NCI-H2227 (cell line): Measurements from ENCODE around the gene TIMP3.

Experiments used
- DNase-seq: peaks from one replicate; lab custom pipeline; 2025; ENCODE audit not compliant: unreplicated experiment; lab: John Stamatoyannopoulos, UW

The TIMP3 gene

DNA sequence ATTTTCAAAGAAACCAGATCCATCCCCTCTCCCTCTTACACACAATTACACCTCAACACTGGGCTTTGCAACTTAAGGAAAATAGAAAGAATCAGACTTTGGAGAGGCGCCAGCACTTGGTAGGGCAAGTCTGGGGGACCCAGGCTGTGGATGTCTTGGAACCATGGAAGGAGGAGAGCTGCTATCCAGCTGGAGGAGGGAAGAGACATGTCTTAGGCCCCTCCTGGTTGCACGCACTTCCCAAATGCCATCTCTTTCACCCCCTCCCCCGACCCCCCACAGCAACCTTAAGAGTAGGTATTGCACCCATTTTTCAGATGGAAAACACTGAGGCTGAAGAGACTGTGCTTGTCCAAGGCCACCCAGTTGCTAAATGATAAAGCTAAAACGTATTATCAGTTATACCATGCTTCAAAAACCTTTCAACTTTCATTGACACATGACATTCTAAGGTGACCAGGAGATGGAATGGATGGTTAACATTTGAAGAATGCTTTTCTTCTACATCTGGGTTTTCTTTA, 3.9 kb downstream of the TIMP3 start:
- DNase-seq = no peak

DNA sequence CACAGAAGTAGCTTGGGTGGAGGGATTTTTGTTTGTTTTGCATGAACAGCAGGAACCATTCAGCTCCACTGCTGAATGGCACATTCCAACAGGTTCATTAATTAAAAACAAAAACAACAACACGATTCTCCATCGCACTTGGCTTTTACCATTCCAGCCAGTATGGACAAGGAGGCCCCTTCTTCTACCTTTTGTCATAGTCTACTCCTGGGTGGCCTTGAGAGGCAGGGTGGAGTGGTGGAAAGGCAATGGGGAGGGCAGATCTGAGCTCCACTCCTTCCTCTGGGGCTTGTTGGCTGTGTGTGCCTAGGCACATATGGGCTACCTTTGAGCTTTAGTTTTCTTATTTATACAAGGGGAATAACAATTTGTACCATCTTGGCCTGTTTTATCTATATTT, 4.8 kb downstream of the TIMP3 start:
- no peak for DNase-seq

DNA sequence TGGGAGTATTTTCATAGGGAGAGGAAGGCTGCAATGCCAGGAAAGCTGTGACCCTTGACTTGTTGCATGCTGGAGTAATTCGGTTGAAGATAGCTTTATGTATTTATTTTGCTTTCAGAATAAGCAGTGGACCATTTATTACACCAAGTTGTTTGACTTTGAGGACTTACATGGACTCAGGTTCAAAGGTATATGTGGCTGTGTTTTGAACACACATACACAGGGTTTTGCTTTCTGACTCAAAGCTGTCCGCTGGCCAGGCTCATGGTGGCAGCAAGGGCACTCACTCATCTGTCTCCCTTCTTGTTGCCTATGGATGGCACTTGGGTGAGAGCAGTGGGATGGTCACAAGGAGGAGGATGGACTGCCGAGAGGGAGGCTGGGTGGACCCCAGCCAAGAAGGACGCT, 6.5 kb downstream of the TIMP3 start:
- DNase-seq = no peak

DNA sequence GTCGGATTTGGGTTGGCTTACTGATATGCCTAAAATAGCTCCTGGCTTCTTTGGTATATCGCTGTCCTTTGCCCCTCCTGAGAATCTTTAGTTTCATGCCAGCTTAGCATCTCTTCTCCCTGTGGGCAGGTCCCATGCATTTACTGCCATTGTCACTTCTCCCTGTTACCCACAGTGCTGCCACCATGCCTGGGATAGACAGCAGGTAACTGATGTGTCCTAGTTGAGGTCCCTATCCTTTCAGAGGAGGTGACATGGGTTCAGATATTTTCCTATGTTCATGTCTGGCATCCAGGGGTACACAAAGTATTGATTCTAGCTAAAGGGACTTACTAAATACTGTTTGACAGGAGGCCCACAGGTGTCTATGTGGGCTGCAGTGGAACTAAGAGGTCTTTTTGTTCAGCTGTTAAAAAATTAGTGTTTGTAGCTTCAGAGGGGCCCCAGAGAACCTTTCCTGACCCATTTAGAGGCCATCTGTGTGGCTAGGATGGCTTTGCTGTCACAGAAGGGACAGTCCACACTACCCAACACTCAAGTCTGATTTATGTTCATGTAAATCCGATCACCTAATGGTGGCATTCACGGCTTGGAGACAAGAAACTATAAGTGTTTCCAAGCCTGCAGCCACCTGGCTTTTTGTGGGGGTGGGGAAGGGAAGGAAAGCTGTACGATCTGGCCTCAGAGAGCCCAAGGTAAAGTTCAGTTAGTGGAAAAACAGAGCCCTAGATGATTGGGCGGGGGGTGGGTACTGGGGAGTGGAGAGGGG, 8.5 kb downstream of the TIMP3 start:
- no peak for DNase-seq

DNA sequence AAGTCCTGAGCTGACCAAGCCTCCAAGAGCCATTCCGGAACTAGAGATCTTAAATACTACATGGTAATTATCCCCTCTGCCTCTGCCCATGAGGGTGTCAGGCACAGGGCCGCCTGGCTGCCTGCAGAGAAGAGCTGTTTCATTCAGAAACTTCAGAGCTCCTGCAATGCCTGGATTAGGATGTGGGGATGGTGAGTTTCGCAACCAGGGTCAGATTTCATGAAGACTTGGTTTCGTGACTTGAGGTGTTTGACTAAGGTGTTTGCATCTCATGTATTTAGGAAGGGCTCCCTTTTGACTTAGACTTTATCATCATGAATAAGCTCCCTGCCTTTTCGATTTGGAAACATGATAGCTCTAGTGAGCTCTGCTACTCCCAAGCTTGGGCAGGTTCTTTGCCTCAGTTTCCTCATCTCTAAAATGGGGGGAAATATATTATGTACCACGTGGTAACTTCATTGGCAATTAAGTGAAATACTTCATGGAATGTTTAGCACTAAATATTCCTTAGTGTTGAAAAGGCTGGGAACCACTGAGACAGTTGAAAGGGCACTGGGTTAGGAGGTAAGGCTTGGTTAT, 9.1 kb downstream of the TIMP3 start:
- peak; percentile 7 for DNase-seq

DNA sequence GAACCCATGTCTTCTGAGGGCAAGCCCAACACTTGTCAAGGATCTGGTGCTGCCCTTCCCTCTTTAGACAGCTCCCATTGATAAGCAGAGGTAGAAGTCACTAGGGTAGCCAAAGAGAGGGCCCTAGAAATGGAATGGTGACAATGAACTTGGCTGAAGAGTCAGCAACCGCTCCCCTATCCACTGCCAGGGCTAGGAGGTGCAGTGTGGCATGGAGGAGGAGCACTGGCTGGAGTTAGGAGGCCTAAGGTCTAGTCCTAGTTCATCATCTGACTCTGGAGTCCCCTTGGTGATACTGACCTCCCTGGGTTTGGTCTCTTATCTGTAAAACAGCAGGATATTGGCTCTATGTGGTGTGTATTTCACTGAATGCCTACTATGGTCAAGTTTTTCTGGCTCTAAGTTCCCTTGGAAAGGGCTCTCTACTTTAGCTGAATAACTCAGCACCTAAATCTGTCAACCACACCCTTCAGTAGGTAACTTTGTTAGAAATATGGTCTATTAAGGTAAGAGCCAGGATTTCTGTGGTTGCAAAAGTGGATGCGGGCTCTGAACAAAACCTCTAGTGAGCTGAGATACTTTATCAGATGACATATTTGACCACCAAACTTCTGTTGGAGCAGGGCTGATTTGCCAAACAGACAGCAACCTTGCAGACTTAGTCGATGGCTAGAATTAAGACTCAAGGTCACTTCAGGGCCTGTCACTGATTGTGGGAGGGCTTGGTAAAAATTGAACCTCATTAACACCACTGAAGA, 10.5 kb downstream of the TIMP3 start:
- DNase-seq = no peak

DNA sequence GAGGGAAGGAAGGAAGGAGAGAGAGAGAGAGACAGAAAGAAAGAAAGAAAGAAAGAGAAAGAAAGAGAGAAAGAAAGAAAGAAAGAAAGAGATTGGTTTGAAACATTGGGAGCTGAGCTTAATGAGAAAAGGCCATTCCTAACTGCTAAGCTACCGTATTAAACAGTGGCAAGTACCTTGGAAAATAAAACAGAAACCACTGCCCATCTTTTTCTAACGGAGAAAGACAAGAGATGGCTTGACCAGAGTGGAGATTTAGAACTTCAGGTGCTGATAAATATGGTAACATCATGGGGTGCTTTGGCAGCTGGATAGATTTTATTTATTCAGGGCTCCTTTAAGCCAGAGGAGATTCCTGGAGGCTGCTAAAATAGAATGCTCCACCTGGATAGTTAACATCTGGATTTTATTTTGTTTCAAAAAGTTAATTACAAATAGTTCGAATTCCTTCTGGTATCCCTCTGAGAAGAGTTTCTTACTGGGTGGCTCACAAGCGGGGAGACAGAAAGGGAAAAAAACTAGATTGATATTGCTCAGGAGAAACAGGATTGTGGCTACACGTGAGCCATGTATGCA, 12.9 kb downstream of the TIMP3 start:
- no peak for DNase-seq

DNA sequence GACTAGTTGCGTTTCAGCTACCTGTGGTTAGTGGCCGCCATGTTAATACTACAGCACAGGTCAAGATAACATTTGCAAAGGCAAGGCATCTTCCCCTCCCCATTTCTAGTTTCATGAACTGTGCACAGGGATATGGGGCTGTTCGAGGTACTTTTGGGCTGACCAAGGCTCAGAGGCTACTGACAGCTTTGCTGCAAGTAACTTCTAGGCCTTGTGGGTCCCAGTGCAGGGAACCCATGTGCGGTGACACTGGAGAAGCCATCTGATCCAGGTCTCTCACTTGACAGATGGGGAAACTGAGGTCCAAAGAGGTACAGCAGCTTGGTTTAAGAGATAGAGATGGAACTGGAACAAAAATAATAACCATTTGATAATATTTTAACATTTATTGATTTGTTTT, 13.6 kb downstream of the TIMP3 start:
- no peak for DNase-seq

DNA sequence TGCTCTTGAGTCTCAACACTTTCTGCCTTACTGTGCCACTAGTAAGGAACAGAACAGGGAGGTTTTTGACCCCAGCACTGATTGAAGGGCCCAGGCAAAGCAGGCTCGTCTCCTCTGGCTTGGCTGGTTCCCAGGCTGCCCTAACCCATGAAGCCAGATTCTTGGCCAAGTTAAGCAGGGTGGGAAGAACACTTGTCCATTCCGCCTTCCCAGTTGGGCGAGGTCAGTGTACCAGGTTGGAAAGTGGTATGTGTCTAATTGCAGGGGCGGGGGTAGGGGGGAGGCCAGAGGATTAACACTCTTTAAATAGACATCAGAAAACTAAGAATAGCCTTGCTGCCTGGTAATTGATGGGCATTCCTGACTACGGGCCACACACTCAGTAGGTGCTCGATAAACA, 14.4 kb downstream of the TIMP3 start:
- DNase-seq = no peak

DNA sequence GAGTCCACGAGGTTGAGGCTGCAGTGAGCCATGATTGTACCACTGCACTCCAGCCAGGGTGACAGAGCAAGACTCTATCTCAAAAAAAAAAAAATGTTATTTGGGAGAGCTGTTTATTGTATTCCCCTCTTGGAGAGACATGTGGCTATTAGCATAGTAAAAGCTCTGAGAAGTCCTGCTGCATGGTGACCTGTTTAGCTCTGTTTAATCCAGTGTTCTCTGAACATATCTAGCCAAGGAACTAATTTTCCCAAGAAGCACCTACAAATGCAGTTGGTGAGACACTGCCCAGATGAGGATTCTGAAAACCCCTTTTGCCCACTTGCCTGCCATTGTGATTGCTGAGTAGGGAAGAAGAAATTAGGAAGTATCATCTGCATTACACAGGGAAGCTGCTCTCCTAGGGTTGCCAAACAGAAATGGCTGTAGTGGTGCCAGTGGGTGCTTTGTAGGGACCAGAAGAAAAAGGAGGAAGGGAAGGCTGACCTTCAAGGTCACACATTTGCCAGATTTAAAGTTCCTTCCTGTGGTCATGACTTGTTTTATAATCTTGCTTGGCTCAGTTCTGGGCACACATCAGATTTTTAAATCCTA, 15.7 kb downstream of the TIMP3 start:
- no peak for DNase-seq

DNA sequence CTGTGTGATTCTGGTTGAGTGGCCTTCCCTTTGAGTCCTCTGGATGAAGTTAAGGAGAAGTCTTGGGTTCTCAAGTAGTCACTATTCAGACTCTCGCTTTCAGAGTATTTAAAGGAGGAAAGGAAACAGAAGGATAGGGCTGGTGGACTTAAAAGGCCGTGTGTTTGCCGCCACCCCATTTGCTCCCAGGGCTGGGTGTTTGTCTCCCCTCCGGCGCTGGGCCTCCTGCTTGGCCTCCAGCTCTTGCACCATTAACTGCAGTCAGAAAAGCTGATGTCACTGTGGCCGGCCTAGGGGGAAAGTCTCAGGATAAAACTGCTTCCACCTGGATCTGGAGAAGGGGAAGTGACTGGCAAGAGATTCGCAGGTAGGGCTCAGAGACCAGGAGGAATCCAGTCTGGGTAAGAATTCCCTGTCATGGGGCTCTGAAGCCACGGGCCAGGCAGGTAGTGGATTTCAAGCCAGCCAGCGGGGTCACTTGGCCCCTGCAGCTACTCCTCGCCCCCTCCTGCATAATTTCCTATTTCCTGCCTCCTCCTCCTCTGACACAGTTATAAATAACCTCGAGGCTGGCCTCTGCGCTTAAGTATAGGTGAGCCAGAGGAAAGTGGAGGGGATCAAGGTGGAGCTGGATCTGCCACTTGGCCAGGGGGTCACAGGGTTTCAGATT, 17.1 kb downstream of the TIMP3 start:
- DNase-seq = no peak

DNA sequence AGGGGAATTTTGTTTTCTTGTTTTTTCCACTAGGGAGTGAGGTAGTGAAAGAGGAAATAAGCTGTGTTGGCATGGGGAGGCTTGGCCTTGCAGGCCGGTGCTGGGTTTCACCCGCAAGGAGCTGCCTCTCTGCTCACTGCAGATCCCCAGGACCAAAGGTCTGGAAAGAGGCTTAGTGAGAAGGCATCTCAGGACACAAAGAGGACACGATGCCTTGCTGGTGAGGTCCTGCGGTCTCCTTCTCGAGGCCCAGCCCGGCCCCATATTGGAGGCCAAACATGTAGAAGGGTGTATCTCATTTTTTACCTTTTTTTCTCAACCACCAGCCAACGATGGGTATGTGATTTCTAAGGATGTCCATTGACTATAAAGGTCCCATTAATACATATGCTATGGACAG, 17.6 kb downstream of the TIMP3 start:
- no peak for DNase-seq

DNA sequence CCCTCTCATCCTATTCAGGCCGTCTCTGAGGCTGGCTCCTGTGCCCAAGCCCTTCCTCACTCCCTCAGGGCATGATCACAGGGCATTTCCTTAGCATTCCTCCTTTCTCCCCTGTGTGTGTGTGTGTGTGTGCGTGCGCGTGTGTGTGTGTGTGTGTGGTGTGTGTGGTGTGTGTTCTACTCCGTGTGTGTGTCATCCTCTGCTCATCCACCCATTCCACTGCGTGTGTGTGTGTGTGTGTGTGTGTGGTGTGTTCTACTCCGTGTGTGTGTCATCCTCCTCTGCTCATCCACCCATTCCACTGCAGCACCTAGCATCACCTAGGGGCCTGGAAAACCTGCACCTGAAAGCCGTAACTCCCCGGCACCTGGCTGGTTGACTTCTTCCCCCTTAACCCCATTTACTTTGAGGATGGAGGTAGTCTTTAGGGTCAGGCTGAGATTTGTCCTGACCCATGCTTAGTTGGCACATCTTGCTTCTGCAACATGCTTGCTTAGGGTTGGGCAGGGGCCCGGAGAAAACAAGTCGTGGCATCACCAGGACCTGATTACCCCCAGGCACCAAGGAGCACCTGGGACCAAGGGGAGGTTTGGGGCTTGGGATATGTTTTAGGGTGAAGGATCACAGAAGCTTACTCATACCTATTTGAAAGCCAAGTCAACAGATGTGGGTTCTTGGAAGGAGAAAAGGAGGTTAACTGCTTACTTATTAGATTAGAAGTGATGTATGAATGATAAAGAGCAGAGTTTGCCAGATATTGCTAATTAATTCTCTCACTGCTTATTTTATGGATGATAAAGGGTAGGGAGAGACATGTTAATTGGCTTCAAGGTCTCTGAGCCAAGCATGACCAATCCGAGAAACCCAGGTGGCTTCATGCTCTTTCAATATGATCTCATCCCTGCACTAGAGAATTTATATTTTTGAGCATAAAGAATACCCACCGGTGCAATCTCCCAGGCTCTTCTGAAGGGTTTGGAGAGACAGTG, 18.9 kb downstream of the TIMP3 start:
- DNase-seq = no peak

DNA sequence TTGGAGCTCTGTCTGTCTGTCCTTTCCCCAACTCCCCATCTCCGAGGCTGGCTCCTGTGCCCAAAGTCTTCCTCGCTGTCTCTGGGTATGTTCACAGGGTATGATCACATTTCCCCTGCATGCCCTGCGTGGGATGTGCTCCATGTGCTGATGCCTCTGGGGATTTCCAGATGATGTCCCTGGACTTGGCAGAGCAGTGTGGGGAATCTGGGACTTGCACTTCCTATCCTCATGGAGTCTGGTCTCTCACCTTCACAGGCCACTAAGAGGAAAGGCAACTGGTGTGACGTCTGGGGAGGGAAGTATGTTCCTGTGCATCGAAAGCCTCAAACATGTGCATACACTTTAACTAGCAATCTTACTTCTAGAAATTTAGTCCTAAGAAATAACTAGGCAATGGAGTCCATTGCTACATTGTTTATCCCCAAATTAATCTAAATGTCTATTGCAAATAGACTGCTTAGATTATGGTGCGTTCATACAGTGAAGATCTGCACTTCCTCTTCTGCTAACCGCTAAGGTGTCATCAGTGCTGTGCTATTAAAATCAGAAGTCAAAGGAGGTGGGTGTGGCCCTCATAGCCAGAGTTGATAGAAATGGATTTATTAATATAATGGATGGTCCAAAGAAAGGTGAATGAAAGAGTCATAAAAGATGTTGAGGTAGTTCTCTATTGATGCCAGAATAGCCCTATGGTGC, 20.8 kb downstream of the TIMP3 start:
- no peak for DNase-seq

DNA sequence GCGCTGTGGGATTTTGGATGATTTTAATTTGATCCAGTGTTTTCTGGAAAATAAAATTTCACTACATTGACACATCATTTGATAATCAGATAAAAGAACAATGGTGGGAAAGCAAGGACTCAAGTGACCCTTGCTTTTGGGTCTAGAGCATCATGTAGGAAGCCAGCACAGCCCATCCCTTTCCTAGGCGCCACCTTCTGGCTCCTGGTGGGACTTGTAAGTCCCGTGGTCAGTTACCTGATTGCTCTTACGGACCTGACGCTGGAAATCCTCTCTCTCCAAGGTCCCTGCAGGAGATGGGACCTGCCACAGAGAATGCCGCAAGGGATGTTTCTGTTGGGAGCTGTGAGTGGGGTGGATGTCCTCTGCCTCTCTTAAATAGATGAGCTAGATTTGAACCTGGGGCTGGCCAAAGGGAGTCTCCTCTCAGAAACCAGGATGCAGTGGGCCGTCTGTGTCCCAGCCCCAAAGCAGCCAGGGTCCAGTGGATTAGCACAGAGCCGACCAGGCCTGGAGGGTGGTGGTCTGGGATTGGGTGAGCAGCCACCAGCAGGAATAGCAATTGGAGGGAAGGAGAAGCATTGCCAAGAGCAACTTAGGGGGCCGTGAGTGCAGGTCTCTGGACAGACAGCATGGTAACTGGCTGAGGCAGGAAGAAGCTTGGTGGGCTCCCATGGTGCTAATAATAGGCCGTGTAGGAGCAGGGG, 21.7 kb downstream of the TIMP3 start:
- DNase-seq = peak; percentile 30

DNA sequence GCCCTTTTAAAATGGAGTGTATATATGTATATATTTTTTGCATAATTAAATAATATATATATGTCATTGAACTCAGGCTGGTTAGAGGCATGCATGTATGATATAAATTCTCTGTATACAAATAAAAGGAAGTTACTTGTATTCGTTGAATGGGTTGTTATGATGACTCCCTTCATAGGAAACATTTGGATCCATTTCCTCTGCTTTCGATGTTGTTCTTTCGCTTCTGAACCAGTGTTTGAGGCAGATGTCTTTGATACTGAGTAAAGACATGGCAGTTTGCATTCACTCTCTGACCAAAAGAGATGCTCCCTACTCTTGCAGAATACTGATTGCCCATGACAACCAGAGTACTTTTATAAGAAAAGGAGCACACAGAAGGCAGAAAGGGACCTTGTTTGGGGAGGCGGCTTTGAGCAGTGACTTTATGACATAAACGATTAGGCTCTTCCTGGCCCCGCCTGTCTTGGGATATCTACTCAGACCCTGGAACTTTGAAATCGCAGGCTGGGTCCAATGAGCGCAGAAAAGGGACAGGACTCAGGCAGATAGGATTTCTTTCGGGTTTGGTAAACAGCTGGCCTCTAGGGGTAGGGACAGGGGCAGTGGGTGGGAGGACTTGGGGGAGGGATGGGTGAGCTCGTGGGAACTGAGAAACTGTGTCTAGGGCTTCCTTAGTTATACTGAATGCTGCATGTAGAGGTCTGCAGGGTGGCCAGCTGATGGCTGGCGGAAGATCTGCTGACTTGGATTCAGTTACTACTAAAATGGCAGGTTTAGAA, 23.2 kb downstream of the TIMP3 start:
- DNase-seq = no peak

DNA sequence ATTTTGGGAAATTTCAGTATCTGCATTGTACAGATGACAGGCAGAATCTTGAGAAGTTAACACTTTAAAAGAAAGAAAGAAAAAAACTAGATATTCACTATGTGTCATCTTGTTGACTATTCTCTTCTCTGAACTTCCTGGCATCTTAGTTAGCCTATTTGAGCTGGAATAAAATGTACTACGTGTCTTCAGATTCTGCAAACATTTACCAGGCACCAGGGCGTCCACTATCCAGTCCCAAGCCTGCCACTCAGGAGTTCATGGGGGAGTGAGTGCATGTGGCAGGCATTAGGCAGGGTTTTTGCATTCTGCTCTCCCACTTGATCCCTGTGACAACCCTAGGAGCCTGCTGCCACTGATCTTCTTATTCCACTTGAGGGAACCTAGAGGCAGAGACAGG, 25.0 kb downstream of the TIMP3 start:
- no peak for DNase-seq
